ENCODE measurements around the gene ZNHIT6. TPM values are rescaled to one million over a fixed set of nuclear protein-coding genes. Genes with fewer than 3 reads are reported as not detected.

The ZNHIT6 gene
- total RNA-seq, 3 donors from 2014 or later (not counting 1 experiment from before 2014, with no cell fraction given), result 14.4 to 17.3 (median 14.8) TPM

DNA sequence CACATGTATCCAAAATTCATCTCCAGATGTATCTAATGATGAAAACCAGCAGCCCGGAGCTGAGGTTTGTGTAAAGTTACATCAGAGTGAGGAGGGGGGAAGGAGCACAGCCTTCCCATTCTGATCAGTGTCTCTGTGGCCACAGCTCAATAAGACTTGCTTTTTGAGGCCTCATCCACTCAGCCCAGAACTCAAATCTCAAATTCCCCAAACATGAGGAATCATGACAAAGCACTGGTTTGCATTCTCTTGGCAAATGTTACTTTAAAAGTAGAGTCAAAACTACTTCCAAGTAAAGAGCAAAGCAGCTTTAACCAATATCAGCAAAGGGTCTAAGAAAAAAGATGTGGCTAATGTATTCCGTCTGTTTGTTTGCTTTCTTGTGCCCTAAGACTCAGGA is 96.8 kb downstream of the ZNHIT6 start:
- intact Hi-C loops (cut with micrococcal nuclease), result no loop called here
- DNase-seq (no peak), ATAC-seq (no peak)
- Mint-ChIP-seq H3K9me3 (peaks cover 0 to 4% of the 10 kb centered on the region in 2 donors), H3K27ac (no peak overlapping the region), H3K4me1 (no peaks in the 10 kb centered on the region), H3K4me3 (no peak overlapping the region), H3K27me3 (ENCODE audit: low read depth in 2 of 2) (peaks cover 1 to 4% of the 10 kb centered on the region in 2 donors), H3K36me3 (no peaks in the 10 kb centered on the region)
- H3K9me3 ChIP-seq (ENCODE audit: control insufficient read depth, insufficient read depth, low read length), result no peaks in the 10 kb centered on the region
- no peak overlapping the region for H3K4me3 ChIP-seq (ENCODE audit: low read length)
- H3K36me3 ChIP-seq (ENCODE audit: control insufficient read depth, insufficient read depth, low read length), result no peaks in the 10 kb centered on the region
- H3K4me1 ChIP-seq (ENCODE audit: control insufficient read depth, insufficient read depth, low read length), result no peaks in the 10 kb centered on the region
- no peaks in the 10 kb centered on the region for H3K27me3 ChIP-seq (ENCODE audit: control insufficient read depth, insufficient read depth, low read length)
- TF ChIP-seq, protein P1, sequence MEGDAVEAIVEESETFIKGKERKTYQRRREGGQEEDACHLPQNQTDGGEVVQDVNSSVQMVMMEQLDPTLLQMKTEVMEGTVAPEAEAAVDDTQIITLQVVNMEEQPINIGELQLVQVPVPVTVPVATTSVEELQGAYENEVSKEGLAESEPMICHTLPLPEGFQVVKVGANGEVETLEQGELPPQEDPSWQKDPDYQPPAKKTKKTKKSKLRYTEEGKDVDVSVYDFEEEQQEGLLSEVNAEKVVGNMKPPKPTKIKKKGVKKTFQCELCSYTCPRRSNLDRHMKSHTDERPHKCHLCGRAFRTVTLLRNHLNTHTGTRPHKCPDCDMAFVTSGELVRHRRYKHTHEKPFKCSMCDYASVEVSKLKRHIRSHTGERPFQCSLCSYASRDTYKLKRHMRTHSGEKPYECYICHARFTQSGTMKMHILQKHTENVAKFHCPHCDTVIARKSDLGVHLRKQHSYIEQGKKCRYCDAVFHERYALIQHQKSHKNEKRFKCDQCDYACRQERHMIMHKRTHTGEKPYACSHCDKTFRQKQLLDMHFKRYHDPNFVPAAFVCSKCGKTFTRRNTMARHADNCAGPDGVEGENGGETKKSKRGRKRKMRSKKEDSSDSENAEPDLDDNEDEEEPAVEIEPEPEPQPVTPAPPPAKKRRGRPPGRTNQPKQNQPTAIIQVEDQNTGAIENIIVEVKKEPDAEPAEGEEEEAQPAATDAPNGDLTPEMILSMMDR (IDR thresholded peaks at IDR 0.05), result no peak
- 93% methylated on average over 2 of the region's 2 CpGs for WGBS (ENCODE audit: insufficient coverage)
- H3K27ac ChIP-seq (ENCODE audit: low read length), result no peak overlapping the region

DNA sequence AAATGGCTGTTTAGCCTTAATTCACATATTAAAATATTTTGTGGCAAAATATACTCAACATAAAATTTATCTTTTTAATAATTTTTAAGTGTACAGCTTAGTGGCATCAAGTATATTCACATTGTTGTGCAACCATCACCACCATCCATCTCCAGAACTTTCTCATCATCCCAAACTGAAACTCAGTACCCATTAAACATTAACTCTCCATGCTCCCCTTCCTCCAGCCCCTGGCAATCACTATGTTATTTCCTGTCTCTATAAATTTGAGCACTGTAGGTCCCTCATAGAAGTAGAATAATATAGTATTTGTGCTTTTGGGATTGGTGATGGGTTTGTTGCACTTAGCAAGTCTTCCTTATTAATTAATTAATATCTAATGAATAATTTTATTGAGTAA is 98.3 kb downstream of the ZNHIT6 start:
- H3K36me3 ChIP-seq (ENCODE audit: control insufficient read depth, insufficient read depth, low read length), result no peaks in the 10 kb centered on the region
- H3K4me1 Mint-ChIP-seq, result no peaks in the 10 kb centered on the region
- no peak overlapping the region for H3K4me3 Mint-ChIP-seq
- DNase-seq (no peak), ATAC-seq (no peak)
- H3K36me3 Mint-ChIP-seq, result no peaks in the 10 kb centered on the region
- intact Hi-C loops (cut with micrococcal nuclease), result no loop called here
- no peaks in the 10 kb centered on the region for H3K9me3 ChIP-seq (ENCODE audit: control insufficient read depth, insufficient read depth, low read length)
- H3K27me3 ChIP-seq (ENCODE audit: control insufficient read depth, insufficient read depth, low read length), result no peaks in the 10 kb centered on the region
- H3K4me1 ChIP-seq (ENCODE audit: control insufficient read depth, insufficient read depth, low read length), result no peaks in the 10 kb centered on the region
- TF ChIP-seq, protein P1 (IDR thresholded peaks at IDR 0.05), result no peak
- H3K27ac ChIP-seq (ENCODE audit: low read length), result no peak overlapping the region
- H3K4me3 ChIP-seq (ENCODE audit: low read length), result no peak overlapping the region
- H3K9me3 Mint-ChIP-seq, result peaks cover 0 to 2% of the 10 kb centered on the region in 2 donors
- H3K27me3 Mint-ChIP-seq (ENCODE audit: low read depth in 2 of 2), result no peaks in the 10 kb centered on the region
- no peak overlapping the region for H3K27ac Mint-ChIP-seq

DNA sequence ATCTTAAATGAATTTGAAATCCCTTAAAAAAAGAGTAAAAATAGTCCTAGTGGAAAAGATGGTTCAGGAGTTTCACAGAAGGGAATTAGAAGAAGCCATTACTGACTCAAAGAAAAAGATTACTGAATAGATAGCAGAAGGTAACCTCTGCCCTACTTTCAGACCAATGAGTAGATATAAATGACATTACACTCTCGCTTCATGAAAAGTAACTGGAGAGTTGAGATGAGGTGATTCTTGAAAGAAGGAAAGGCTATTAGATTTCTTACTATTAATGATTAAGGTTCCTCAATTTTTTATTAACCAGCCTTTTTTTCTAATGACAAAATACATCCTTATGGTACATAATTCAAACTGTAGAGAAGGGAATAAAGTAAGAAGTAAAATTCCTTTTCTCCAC is 99.4 kb downstream of the ZNHIT6 start:
- H3K9me3 ChIP-seq (ENCODE audit: control insufficient read depth, insufficient read depth, low read length), result no peaks in the 10 kb centered on the region
- no peaks in the 10 kb centered on the region for H3K4me1 ChIP-seq (ENCODE audit: control insufficient read depth, insufficient read depth, low read length)
- intact Hi-C loops (cut with micrococcal nuclease), result no loop called here
- WGBS (ENCODE audit: insufficient coverage), result no CpG with 5 or more reads among the region's 1 CpG
- no peaks in the 10 kb centered on the region for H3K36me3 ChIP-seq (ENCODE audit: control insufficient read depth, insufficient read depth, low read length)
- Mint-ChIP-seq H3K27ac (no peak overlapping the region), H3K27me3 (ENCODE audit: low read depth in 2 of 2) (no peaks in the 10 kb centered on the region), H3K36me3 (no peaks in the 10 kb centered on the region), H3K4me1 (no peaks in the 10 kb centered on the region), H3K4me3 (no peak overlapping the region), H3K9me3 (peaks cover 0 to 2% of the 10 kb centered on the region in 2 donors)
- H3K27me3 ChIP-seq (ENCODE audit: control insufficient read depth, insufficient read depth, low read length), result no peaks in the 10 kb centered on the region
- no peak for ATAC-seq
- no peak for DNase-seq
- H3K27ac ChIP-seq (ENCODE audit: low read length), result no peak overlapping the region
- TF ChIP-seq, protein P1 (IDR thresholded peaks at IDR 0.05), result no peak
- H3K4me3 ChIP-seq (ENCODE audit: low read length), result no peak overlapping the region

DNA sequence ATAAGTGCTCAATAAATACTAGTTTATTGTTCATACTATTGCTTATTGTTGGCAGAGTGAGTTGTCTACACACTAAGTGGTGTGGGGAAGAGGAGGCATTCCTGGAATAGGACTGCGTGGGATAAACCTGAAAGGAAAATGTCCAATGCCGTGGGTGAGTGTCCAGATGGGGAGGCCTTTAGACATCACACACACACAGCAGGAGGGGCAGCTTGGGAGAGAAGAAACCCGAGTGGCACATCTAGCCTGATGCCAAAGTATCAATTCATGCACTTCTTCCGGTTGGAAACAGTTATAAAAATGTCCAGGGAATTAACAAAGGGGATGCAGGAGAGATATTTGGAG is 100.3 kb downstream of the ZNHIT6 start:
- intact Hi-C loops (cut with micrococcal nuclease), result no loop called here
- 80% methylated on average over 3 of the region's 4 CpGs for WGBS (ENCODE audit: insufficient coverage)
- DNase-seq, result no peak
- Mint-ChIP-seq H3K4me1 (no peaks in the 10 kb centered on the region), H3K4me3 (no peak overlapping the region), H3K27me3 (ENCODE audit: low read depth in 2 of 2) (no peaks in the 10 kb centered on the region), H3K27ac (no peak overlapping the region), H3K36me3 (no peaks in the 10 kb centered on the region), H3K9me3 (peaks cover 0 to 2% of the 10 kb centered on the region in 2 donors)
- H3K27ac ChIP-seq (ENCODE audit: low read length), result no peak overlapping the region
- TF ChIP-seq, protein P1 (IDR thresholded peaks at IDR 0.05), result no peak
- ATAC-seq, result no peak
- H3K27me3 ChIP-seq (ENCODE audit: control insufficient read depth, insufficient read depth, low read length), result no peaks in the 10 kb centered on the region
- H3K4me1 ChIP-seq (ENCODE audit: control insufficient read depth, insufficient read depth, low read length), result no peaks in the 10 kb centered on the region
- H3K36me3 ChIP-seq (ENCODE audit: control insufficient read depth, insufficient read depth, low read length), result no peaks in the 10 kb centered on the region
- no peak overlapping the region for H3K4me3 ChIP-seq (ENCODE audit: low read length)
- H3K9me3 ChIP-seq (ENCODE audit: control insufficient read depth, insufficient read depth, low read length), result no peaks in the 10 kb centered on the region

Measured in natural killer cell (primary cell).